ENCODE measurements around the gene GPX8.
A peak's percentile ranks its signal among the peaks of the same experiment; 100 is the strongest.

Gene GPX8

DNA sequence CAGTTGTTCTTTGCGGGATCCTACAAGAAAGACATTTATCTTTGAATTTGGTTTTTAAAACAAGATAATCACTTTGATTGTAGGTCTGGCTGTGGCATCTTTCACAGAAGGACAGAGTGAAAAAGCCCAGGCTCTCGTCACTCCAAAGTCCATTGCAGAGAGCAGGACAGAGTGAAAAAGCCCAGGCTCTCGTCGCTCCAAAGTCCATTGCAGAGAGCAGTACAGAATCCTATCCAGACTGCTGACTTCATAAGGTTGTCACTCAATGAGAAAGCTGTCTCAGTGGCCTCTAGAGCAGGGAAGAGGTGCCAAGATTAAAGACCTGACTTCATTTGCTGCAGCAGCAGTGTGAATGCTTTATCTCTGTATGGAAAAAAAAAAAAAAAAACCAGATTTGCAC, 16.3 kb upstream of the GPX8 start:
- ATAC-seq, result no peak
- TF ChIP-seq POU6F1 (CRISPR knock-in tag; IDR thresholded peaks at IDR 0.05; ENCODE audit: borderline replicate concordance, low read depth) (no peak), RARB (CRISPR knock-in tag; IDR thresholded peaks at IDR 0.05) (no peak), BACH2 (CRISPR knock-in tag; IDR thresholded peaks at IDR 0.05; ENCODE audit: borderline replicate concordance) (no peak), ZNF8 (CRISPR knock-in tag; IDR thresholded peaks at IDR 0.05) (no peak), OSR1 (CRISPR knock-in tag; IDR thresholded peaks at IDR 0.05) (no peak), TCF4 (CRISPR knock-in tag; IDR thresholded peaks at IDR 0.05; ENCODE audit: borderline replicate concordance) (no peak), ZNF70 (CRISPR knock-in tag; IDR thresholded peaks at IDR 0.05) (no peak), SNAI2 (CRISPR knock-in tag; IDR thresholded peaks at IDR 0.05) (no peak), CSDC2 (CRISPR knock-in tag; IDR thresholded peaks at IDR 0.05) (no peak), ARNTL (CRISPR knock-in tag; IDR thresholded peaks at IDR 0.05; ENCODE audit: borderline replicate concordance, low read depth) (no peak), ZNF565 (CRISPR knock-in tag; conservative IDR thresholded peaks at IDR 0.05; ENCODE audit: low read depth) (no peak), TOX (CRISPR knock-in tag; IDR thresholded peaks at IDR 0.05; ENCODE audit: borderline replicate concordance) (no peak), ESRRG (CRISPR knock-in tag; IDR thresholded peaks at IDR 0.05) (no peak)
- TF ChIP-seq, protein P1, sequence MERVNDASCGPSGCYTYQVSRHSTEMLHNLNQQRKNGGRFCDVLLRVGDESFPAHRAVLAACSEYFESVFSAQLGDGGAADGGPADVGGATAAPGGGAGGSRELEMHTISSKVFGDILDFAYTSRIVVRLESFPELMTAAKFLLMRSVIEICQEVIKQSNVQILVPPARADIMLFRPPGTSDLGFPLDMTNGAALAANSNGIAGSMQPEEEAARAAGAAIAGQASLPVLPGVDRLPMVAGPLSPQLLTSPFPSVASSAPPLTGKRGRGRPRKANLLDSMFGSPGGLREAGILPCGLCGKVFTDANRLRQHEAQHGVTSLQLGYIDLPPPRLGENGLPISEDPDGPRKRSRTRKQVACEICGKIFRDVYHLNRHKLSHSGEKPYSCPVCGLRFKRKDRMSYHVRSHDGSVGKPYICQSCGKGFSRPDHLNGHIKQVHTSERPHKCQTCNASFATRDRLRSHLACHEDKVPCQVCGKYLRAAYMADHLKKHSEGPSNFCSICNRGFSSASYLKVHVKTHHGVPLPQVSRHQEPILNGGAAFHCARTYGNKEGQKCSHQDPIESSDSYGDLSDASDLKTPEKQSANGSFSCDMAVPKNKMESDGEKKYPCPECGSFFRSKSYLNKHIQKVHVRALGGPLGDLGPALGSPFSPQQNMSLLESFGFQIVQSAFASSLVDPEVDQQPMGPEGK (CRISPR knock-in tag; IDR thresholded peaks at IDR 0.05; ENCODE audit: borderline replicate concordance), result no peak
- TF ChIP-seq, protein P2, sequence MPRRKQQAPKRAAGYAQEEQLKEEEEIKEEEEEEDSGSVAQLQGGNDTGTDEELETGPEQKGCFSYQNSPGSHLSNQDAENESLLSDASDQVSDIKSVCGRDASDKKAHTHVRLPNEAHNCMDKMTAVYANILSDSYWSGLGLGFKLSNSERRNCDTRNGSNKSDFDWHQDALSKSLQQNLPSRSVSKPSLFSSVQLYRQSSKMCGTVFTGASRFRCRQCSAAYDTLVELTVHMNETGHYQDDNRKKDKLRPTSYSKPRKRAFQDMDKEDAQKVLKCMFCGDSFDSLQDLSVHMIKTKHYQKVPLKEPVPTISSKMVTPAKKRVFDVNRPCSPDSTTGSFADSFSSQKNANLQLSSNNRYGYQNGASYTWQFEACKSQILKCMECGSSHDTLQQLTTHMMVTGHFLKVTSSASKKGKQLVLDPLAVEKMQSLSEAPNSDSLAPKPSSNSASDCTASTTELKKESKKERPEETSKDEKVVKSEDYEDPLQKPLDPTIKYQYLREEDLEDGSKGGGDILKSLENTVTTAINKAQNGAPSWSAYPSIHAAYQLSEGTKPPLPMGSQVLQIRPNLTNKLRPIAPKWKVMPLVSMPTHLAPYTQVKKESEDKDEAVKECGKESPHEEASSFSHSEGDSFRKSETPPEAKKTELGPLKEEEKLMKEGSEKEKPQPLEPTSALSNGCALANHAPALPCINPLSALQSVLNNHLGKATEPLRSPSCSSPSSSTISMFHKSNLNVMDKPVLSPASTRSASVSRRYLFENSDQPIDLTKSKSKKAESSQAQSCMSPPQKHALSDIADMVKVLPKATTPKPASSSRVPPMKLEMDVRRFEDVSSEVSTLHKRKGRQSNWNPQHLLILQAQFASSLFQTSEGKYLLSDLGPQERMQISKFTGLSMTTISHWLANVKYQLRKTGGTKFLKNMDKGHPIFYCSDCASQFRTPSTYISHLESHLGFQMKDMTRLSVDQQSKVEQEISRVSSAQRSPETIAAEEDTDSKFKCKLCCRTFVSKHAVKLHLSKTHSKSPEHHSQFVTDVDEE (CRISPR knock-in tag; IDR thresholded peaks at IDR 0.05), result no peak

GRCh38 chr5:55146080-55146479, 13.9 kb upstream of the GPX8 start:
- TF ChIP-seq ISL1 (CRISPR knock-in tag; IDR thresholded peaks at IDR 0.05), result no peak
- TF ChIP-seq, protein P2 (CRISPR knock-in tag; IDR thresholded peaks at IDR 0.05), result no peak
- no peak for TF ChIP-seq ZFP30 (CRISPR knock-in tag; IDR thresholded peaks at IDR 0.05)
- no peak for TF ChIP-seq SNAI2 (CRISPR knock-in tag; IDR thresholded peaks at IDR 0.05)
- no peak for TF ChIP-seq ZC3H10 (CRISPR knock-in tag; IDR thresholded peaks at IDR 0.05)
- TF ChIP-seq ZNF565 (CRISPR knock-in tag; conservative IDR thresholded peaks at IDR 0.05; ENCODE audit: low read depth), result no peak
- TF ChIP-seq, protein P1 (CRISPR knock-in tag; IDR thresholded peaks at IDR 0.05; ENCODE audit: borderline replicate concordance), result no peak
- no peak for TF ChIP-seq CSDC2 (CRISPR knock-in tag; IDR thresholded peaks at IDR 0.05)
- ATAC-seq, result peak; percentile 24; the same call in 1 of the 3 replicates

- ATAC-seq, result peak; percentile 98
- no peak for TF ChIP-seq BACH2 (CRISPR knock-in tag; IDR thresholded peaks at IDR 0.05; ENCODE audit: borderline replicate concordance)
- TF ChIP-seq, protein P2 (CRISPR knock-in tag; IDR thresholded peaks at IDR 0.05), result no peak
- TF ChIP-seq ESRRG (CRISPR knock-in tag; IDR thresholded peaks at IDR 0.05), result no peak
- no peak for TF ChIP-seq ZFP30 (CRISPR knock-in tag; IDR thresholded peaks at IDR 0.05)
- TF ChIP-seq ZNF565 (CRISPR knock-in tag; conservative IDR thresholded peaks at IDR 0.05; ENCODE audit: low read depth), result no peak
- no peak for TF ChIP-seq POU6F1 (CRISPR knock-in tag; IDR thresholded peaks at IDR 0.05; ENCODE audit: borderline replicate concordance, low read depth)
- TF ChIP-seq ZNF8 (CRISPR knock-in tag; IDR thresholded peaks at IDR 0.05), result no peak
- no peak for TF ChIP-seq ARNTL (CRISPR knock-in tag; IDR thresholded peaks at IDR 0.05; ENCODE audit: borderline replicate concordance, low read depth)
- TF ChIP-seq ZC3H10 (CRISPR knock-in tag; IDR thresholded peaks at IDR 0.05), result no peak
- TF ChIP-seq ISL1 (CRISPR knock-in tag; IDR thresholded peaks at IDR 0.05), result no peak
- TF ChIP-seq ZFP3 (CRISPR knock-in tag; IDR thresholded peaks at IDR 0.05), result no peak
- no peak for TF ChIP-seq TOX (CRISPR knock-in tag; IDR thresholded peaks at IDR 0.05; ENCODE audit: borderline replicate concordance)
- no peak for TF ChIP-seq SNAI2 (CRISPR knock-in tag; IDR thresholded peaks at IDR 0.05)
- no peak for TF ChIP-seq RARB (CRISPR knock-in tag; IDR thresholded peaks at IDR 0.05)
Measured at GRCh38 chr5:55146543-55147151, 13.3 kb upstream of the GPX8 start.
